ENCODE results near the gene FGF18. TPM values are rescaled to one million over a fixed set of nuclear protein-coding genes. Genes with fewer than 3 reads are reported as not detected.

The FGF18 gene
- polyA plus RNA-seq, 1 donor from 2014 or later = 1.2 TPM

DNA sequence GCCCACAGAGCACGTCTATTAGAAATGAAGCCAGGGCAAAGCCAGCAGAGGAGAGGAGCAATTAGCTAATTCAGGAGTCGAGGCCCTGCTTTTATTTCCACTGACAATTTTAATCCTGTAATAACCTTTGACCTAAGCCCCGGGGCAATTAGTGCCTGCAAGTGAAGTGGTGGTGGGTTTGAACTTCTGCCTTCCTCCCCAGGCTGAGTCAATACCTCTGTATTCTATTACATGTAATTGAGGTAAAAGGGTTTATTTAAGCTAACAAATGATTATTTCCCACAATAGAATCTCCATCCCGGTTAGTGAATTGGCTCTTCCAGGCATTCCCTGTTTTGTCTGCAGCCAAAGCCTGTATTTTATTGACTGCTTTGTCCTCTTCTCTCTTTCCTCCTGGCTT lies 49.9 kb downstream of the FGF18 start:
- TF ChIP-seq RAD21 (conservative IDR thresholded peaks at IDR 0.05) (no peak), MXI1 (conservative IDR thresholded peaks at IDR 0.05; ENCODE audit: poor library complexity, severe bottlenecking) (no peak), SMC3 (conservative IDR thresholded peaks at IDR 0.05; ENCODE audit: poor library complexity) (no peak), TAF1 (IDR thresholded peaks at IDR 0.05; ENCODE audit: low read depth) (no peak), CTCF (IDR thresholded peaks at IDR 0.05; ENCODE audit: poor library complexity, severe bottlenecking) (no peak), POLR2AphosphoS5 (IDR thresholded peaks at IDR 0.05) (no peak), REST (IDR thresholded peaks at IDR 0.05; ENCODE audit: borderline replicate concordance) (no peak), EP300 (conservative IDR thresholded peaks at IDR 0.05; ENCODE audit: poor library complexity, severe bottlenecking) (no peak), EZH2 (IDR thresholded peaks at IDR 0.05; ENCODE audit: borderline replicate concordance, insufficient read depth, low read length, poor library complexity, severe bottlenecking) (no peak)
- no peaks in the 10 kb centered on the region for H3K9me2 ChIP-seq (ENCODE audit: insufficient read depth, low read length)
- peaks cover 3% of the 10 kb centered on the region for H3K9me3 ChIP-seq (ENCODE audit: low read length)
- no peaks in the 10 kb centered on the region for H3F3A ChIP-seq (ENCODE audit: insufficient read depth, low read length, poor library complexity, severe bottlenecking)
- H4K20me1 ChIP-seq (ENCODE audit: insufficient read depth) = no peaks in the 10 kb centered on the region
- H3K27me3 ChIP-seq (ENCODE audit: insufficient read depth, low read depth, low read length) = no peaks in the 10 kb centered on the region
- H3K27ac ChIP-seq (ENCODE audit: low read length) = no peak overlapping the region
- H3K79me2 ChIP-seq (replicated peaks; ENCODE audit: insufficient read depth, low read length) = no peaks in the 10 kb centered on the region
- H3K4me3 ChIP-seq (ENCODE audit: low read length) = no peak overlapping the region
- H2AFZ ChIP-seq (ENCODE audit: low read depth, low read length) = no peak overlapping the region
- H3K9ac ChIP-seq (ENCODE audit: low read length) = no peak overlapping the region
- H3K4me2 ChIP-seq (ENCODE audit: low read length) = no peak overlapping the region
- H3K36me3 ChIP-seq (ENCODE audit: insufficient read depth, low read length) = no peaks in the 10 kb centered on the region

GRCh38 chr5:171470420-171470819 lies 51.0 kb downstream of the FGF18 start:
- peaks cover 3% of the 10 kb centered on the region for H3K9me3 ChIP-seq (ENCODE audit: low read length)
- H3K36me3 ChIP-seq (ENCODE audit: insufficient read depth, low read length) = no peaks in the 10 kb centered on the region
- no peak overlapping the region for H2AFZ ChIP-seq (ENCODE audit: low read depth, low read length)
- no peaks in the 10 kb centered on the region for H3K27me3 ChIP-seq (ENCODE audit: insufficient read depth, low read depth, low read length)
- no peaks in the 10 kb centered on the region for H3K9me2 ChIP-seq (ENCODE audit: insufficient read depth, low read length)
- no peaks in the 10 kb centered on the region for H3K79me2 ChIP-seq (replicated peaks; ENCODE audit: insufficient read depth, low read length)
- H3K4me2 ChIP-seq (ENCODE audit: low read length) = no peak overlapping the region
- no peak overlapping the region for H3K4me3 ChIP-seq (ENCODE audit: low read length)
- H4K20me1 ChIP-seq (ENCODE audit: insufficient read depth) = no peaks in the 10 kb centered on the region
- no peaks in the 10 kb centered on the region for H3F3A ChIP-seq (ENCODE audit: insufficient read depth, low read length, poor library complexity, severe bottlenecking)
- no peak overlapping the region for H3K9ac ChIP-seq (ENCODE audit: low read length)
- H3K27ac ChIP-seq (ENCODE audit: low read length) = no peak overlapping the region
- TF ChIP-seq CTCF (IDR thresholded peaks at IDR 0.05; ENCODE audit: poor library complexity, severe bottlenecking) = no peak
- no peak for TF ChIP-seq TAF1 (IDR thresholded peaks at IDR 0.05; ENCODE audit: low read depth)
- TF ChIP-seq SMC3 (conservative IDR thresholded peaks at IDR 0.05; ENCODE audit: poor library complexity) = no peak

Measured in neural cell (in vitro differentiated cells).